ENCODE results near the gene SPINK9. TPM values are rescaled to one million over a fixed set of nuclear protein-coding genes. Genes with fewer than 3 reads are reported as not detected.

Gene SPINK9
- total and polyA plus RNA-seq, 2 of the 4 experiments (the other 2 are of a cell fraction), result not detected

GRCh38 chr5:148343046-148343407, 7.7 kb downstream of the SPINK9 start:
- H2BK15ac ChIP-seq (ENCODE audit: low read depth, low read length), result no peak overlapping the region
- H3K4me1 ChIP-seq (ENCODE audit: control insufficient read depth, insufficient read depth, low read length), result no peaks in the 10 kb centered on the region
- H4K91ac ChIP-seq (ENCODE audit: insufficient read depth, low read depth, low read length), result no peak overlapping the region
- in situ Hi-C loops (cut with MboI; ENCODE audit: low sequenced_read_pairs) (no loop called here), dilution Hi-C loops (cut with HindIII; ENCODE audit: low sequenced_read_pairs, unreplicated experiment) (no loop called here), intact Hi-C loops (cut with micrococcal nuclease) (no loop called here)
- H3K9ac ChIP-seq (ENCODE audit: low read depth, low read length), result no peak overlapping the region
- H3K18ac ChIP-seq (ENCODE audit: low read depth, low read length), result no peak overlapping the region
- no peaks in the 10 kb centered on the region for H3K9me1 ChIP-seq (ENCODE audit: insufficient read depth, low read length)
- no peak overlapping the region for H3K56ac ChIP-seq (ENCODE audit: extremely low read depth, insufficient read depth, low read length)
- H2AFZ ChIP-seq (replicated peaks; ENCODE audit: low read length, poor library complexity), result no peak overlapping the region
- no peaks in the 10 kb centered on the region for H3K27me3 ChIP-seq (ENCODE audit: control insufficient read depth, insufficient read depth, low read length)
- H2AK5ac ChIP-seq (ENCODE audit: low read depth, low read length), result no peak overlapping the region
- TF ChIP-seq RCOR1 (IDR thresholded peaks at IDR 0.05; ENCODE audit: insufficient replicate concordance, low read length) (no peak), CEBPB (IDR thresholded peaks at IDR 0.05; ENCODE audit: low read depth, low read length) (no peak), USF2 (IDR thresholded peaks at IDR 0.05; ENCODE audit: low read depth, low read length) (no peak), MXI1 (IDR thresholded peaks at IDR 0.05; ENCODE audit: borderline replicate concordance, low read depth, low read length) (no peak), BHLHE40 (IDR thresholded peaks at IDR 0.05; ENCODE audit: low read depth, low read length) (no peak), POLR2A (IDR thresholded peaks at IDR 0.05; ENCODE audit: low read depth, low read length) (no peak), MAZ (IDR thresholded peaks at IDR 0.05; ENCODE audit: borderline replicate concordance, low read depth, low read length) (no peak), ELK1 (IDR thresholded peaks at IDR 0.05; ENCODE audit: borderline replicate concordance, low read depth, low read length) (no peak), RFX5 (IDR thresholded peaks at IDR 0.05; ENCODE audit: low read depth, low read length) (no peak), MAFK (IDR thresholded peaks at IDR 0.05; ENCODE audit: low read depth, low read length) (no peak), CTCF (conservative IDR thresholded peaks at IDR 0.05; ENCODE audit: low read depth, low read length) (no peak), SMC3 (IDR thresholded peaks at IDR 0.05; ENCODE audit: low read depth, low read length) (no peak), FOS (IDR thresholded peaks at IDR 0.05; ENCODE audit: low read depth, low read length) (no peak), RAD21 (IDR thresholded peaks at IDR 0.05; ENCODE audit: low read length) (no peak), NFE2L2 (IDR thresholded peaks at IDR 0.05; ENCODE audit: low read depth, low read length) (no peak)
- H3K23ac ChIP-seq (ENCODE audit: low read depth, low read length), result no peak overlapping the region
- H3K4me2 ChIP-seq (ENCODE audit: low read depth, low read length), result no peak overlapping the region
- no peak overlapping the region for H3K14ac ChIP-seq (replicated peaks; ENCODE audit: low read depth, low read length)
- H2BK5ac ChIP-seq (ENCODE audit: low read depth, low read length, poor library complexity, severe bottlenecking), result no peak overlapping the region
- 63% methylated on average over 1 of the region's 2 CpGs; no CpG with 5 or more reads in 1 of the 2 experiments for WGBS, 2 experiments (ENCODE audit: extremely low coverage in 2 of 2, insufficient read length in 1 of 2)
- H4K8ac ChIP-seq (ENCODE audit: low read depth in 2 of 2, low read length in 2 of 2), result no peak overlapping the region
- H3K9me3 ChIP-seq (ENCODE audit: control insufficient read depth, insufficient read depth, low read length), result no peaks in the 10 kb centered on the region
- no peak for ATAC-seq (ENCODE audit: low read depth)
- no peak overlapping the region for H3K27ac ChIP-seq (ENCODE audit: insufficient read depth, low read length)
- no peak overlapping the region for H2AK9ac ChIP-seq (replicated peaks; ENCODE audit: low read depth, low read length, poor library complexity)
- H3K4ac ChIP-seq (ENCODE audit: low read depth, low read length), result no peak overlapping the region
- ChIA-PET POLR2A (ENCODE audit: unreplicated experiment) (no interaction called here), CTCF (no interaction called here)
- no peaks in the 10 kb centered on the region for H3K36me3 ChIP-seq (ENCODE audit: control insufficient read depth, insufficient read depth, low read length)
- no peak overlapping the region for H2BK20ac ChIP-seq (ENCODE audit: low read depth, low read length)
- no peak for DNase-seq
- no peak overlapping the region for H3K4me3 ChIP-seq (ENCODE audit: insufficient read depth, low read depth, low read length)
- H2BK120ac ChIP-seq (ENCODE audit: low read depth, low read length), result no peak overlapping the region
- H4K20me1 ChIP-seq (ENCODE audit: insufficient read depth, low read length), result no peaks in the 10 kb centered on the region
- no TSS peak for BruUV-seq (replicated peaks)
- no peak overlapping the region for H4K5ac ChIP-seq (ENCODE audit: low read depth, low read length)
- H3K79me1 ChIP-seq (ENCODE audit: low read depth in 1 of 2, low read length in 2 of 2), result no peaks in the 10 kb centered on the region
